ENCODE results near the gene C15orf62. TPM values are rescaled to one million over a fixed set of nuclear protein-coding genes. Genes with fewer than 3 reads are reported as not detected.

C15orf62 gene
- total RNA-seq, result 1.4 TPM
- 0.47 TPM for polyA plus RNA-seq (ENCODE audit: insufficient read depth, low read depth, low replicate concordance)
- long read RNA-seq, donor 1, partial matches to known transcripts, result 0 of 2 reads
- long read RNA-seq, donor 1, other reads (novel, unspliced or antisense), result 0 of 2 reads
- long read RNA-seq, donor 2, transcript C15orf62-201 (1 exons, 2,370 nt), result major isoform, 6 of 6 reads
- long read RNA-seq, donor 2, partial matches to known transcripts, result 0 of 6 reads
- long read RNA-seq, donor 2, other reads (novel, unspliced or antisense), result 0 of 6 reads
- long read RNA-seq, donor 3, transcript C15orf62-201 (1 exons, 2,370 nt), result major isoform, 5 of 5 reads
- long read RNA-seq, donor 3, partial matches to known transcripts, result 0 of 5 reads
- long read RNA-seq, donor 3, other reads (novel, unspliced or antisense), result 0 of 5 reads
- long read RNA-seq, donor 4, transcript C15orf62-201 (1 exons, 2,370 nt), result major isoform, 5 of 18 reads
- long read RNA-seq, donor 4, partial matches to known transcripts, result 0 of 18 reads
- long read RNA-seq, donor 4, other reads (novel, unspliced or antisense), result 13 of 18 reads
- long read RNA-seq, donor 5, result 0 reads
- long read RNA-seq, donor 6, result 0 reads
- long read RNA-seq, donor 7, partial matches to known transcripts, result 0 of 2 reads
- long read RNA-seq, donor 7, other reads (novel, unspliced or antisense), result 0 of 2 reads
- long read RNA-seq, donor 8, partial matches to known transcripts, result 0 of 9 reads
- long read RNA-seq, donor 8, other reads (novel, unspliced or antisense), result 7 of 9 reads
- long read RNA-seq, donor 9, partial matches to known transcripts, result 0 of 1 reads
- long read RNA-seq, donor 9, other reads (novel, unspliced or antisense), result 0 of 1 reads
- long read RNA-seq, donor 10, partial matches to known transcripts, result 0 of 2 reads
- long read RNA-seq, donor 10, other reads (novel, unspliced or antisense), result 0 of 2 reads

GRCh38 chr15:40769274-40770146, at the start of gene C15orf62:
TSS of gene C15orf62 (plus strand) at chr15:40769980. CDS start at chr15:40770496, 516 bp downstream.
- peaks cover 0 to 15% (median 9%) of the 10 kb centered on the region in 3 donors for H3K36me3 ChIP-seq (ENCODE audit: control insufficient read depth in 2 of 3, insufficient read depth in 3 of 3, low read length in 3 of 3)
- peaks cover 4 to 10% (median 7%) of the 10 kb centered on the region in 3 donors for H3K4me1 ChIP-seq (ENCODE audit: control insufficient read depth in 2 of 3, insufficient read depth in 2 of 3, low read depth in 1 of 3, low read length in 3 of 3)
- DNase-seq (peak; percentile 82 to 94 (median 90)), FAIRE-seq (no peak)
- TF ChIP-seq CTCF (IDR thresholded peaks at IDR 0.05; ENCODE audit: borderline replicate concordance, extremely low read depth, insufficient read depth), result no peak
- no peaks in the 10 kb centered on the region for H3K27me3 ChIP-seq (ENCODE audit: control insufficient read depth, insufficient read depth, low read length)
- no peaks in the 10 kb centered on the region for H3K9me3 ChIP-seq (ENCODE audit: control insufficient read depth in 2 of 3, insufficient read depth in 1 of 3, low read length in 3 of 3)
- H3K9ac ChIP-seq (ENCODE audit: low read length in 3 of 3), result peak within 1 kb of the TSS in 1 of 3 donors; percentile 19
- intact Hi-C loops (cut with DNase I), result no loop called here
- H3K4me3 ChIP-seq (ENCODE audit: low read length in 3 of 3), result no peak within 1 kb of the TSS
- peak within 1 kb of the TSS in 1 of 2 donors; percentile 32 for H3K27ac ChIP-seq (ENCODE audit: low read depth in 2 of 2, low read length in 2 of 2)

GRCh38 chr15:40721701-40722100, 48.1 kb upstream of the C15orf62 start:
- H3K9ac ChIP-seq (ENCODE audit: low read length in 3 of 3), result no peak overlapping the region
- FAIRE-seq (no peak), DNase-seq (no peak)
- no peak overlapping the region for H3K4me3 ChIP-seq (ENCODE audit: low read length in 3 of 3)
- no peaks in the 10 kb centered on the region for H3K4me1 ChIP-seq (ENCODE audit: control insufficient read depth in 2 of 3, insufficient read depth in 2 of 3, low read depth in 1 of 3, low read length in 3 of 3)
- H3K36me3 ChIP-seq (ENCODE audit: control insufficient read depth in 2 of 3, insufficient read depth in 3 of 3, low read length in 3 of 3), result no peaks in the 10 kb centered on the region
- intact Hi-C loops (cut with DNase I), result no loop called here
- no peaks in the 10 kb centered on the region for H3K9me3 ChIP-seq (ENCODE audit: control insufficient read depth in 2 of 3, insufficient read depth in 1 of 3, low read length in 3 of 3)
- no peak overlapping the region for H3K27ac ChIP-seq (ENCODE audit: low read depth in 2 of 2, low read length in 2 of 2)
- TF ChIP-seq CTCF (IDR thresholded peaks at IDR 0.05; ENCODE audit: borderline replicate concordance, extremely low read depth, insufficient read depth), result no peak
- H3K27me3 ChIP-seq (ENCODE audit: control insufficient read depth, insufficient read depth, low read length), result no peaks in the 10 kb centered on the region

- Histone ChIP-seq H3K9me3 (ENCODE audit: control insufficient read depth in 2 of 3, insufficient read depth in 1 of 3, low read length in 3 of 3) (no peaks in the 10 kb centered on the region), H3K4me3 (ENCODE audit: low read length in 3 of 3) (no peak overlapping the region), H3K4me1 (ENCODE audit: control insufficient read depth in 2 of 3, insufficient read depth in 2 of 3, low read depth in 1 of 3, low read length in 3 of 3) (no peaks in the 10 kb centered on the region), H3K9ac (ENCODE audit: low read length in 3 of 3) (no peak overlapping the region), H3K36me3 (ENCODE audit: control insufficient read depth in 2 of 3, insufficient read depth in 3 of 3, low read length in 3 of 3) (no peaks in the 10 kb centered on the region), H3K27me3 (ENCODE audit: control insufficient read depth, insufficient read depth, low read length) (no peaks in the 10 kb centered on the region), H3K27ac (ENCODE audit: low read depth in 2 of 2, low read length in 2 of 2) (no peak overlapping the region)
- TF ChIP-seq CTCF (IDR thresholded peaks at IDR 0.05; ENCODE audit: borderline replicate concordance, extremely low read depth, insufficient read depth), result no peak
- intact Hi-C loops (cut with DNase I), result no loop called here
- DNase-seq (no peak), FAIRE-seq (no peak)
Measured at GRCh38 chr15:40722354-40722753, 47.4 kb upstream of the C15orf62 start.

Measured in kidney (tissue), 22 donors.